ENCODE data around the gene SRGAP1.

The SRGAP1 gene

GRCh38 chr12:64081008-64081404 lies 236.5 kb downstream of the SRGAP1 start:
- no peak for DNase-seq

DNA sequence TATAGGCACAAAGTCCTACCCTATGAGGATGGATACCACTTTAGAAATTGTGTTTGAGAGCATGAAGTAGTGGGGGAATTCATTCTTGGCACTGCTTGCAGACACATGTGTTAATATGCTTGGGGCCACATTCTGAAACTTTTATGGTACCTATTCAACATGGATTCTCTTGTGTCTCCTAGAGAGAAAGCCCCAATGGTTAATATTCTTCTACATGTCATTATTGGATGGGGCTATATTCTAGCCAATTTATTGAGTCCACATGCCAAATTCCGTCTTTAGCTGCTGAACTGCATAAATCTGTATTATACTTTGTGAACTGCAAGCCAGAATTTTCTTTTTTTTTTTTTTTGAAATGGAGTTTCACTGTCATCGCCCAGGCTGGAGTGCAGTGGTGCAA lies 237.6 kb downstream of the SRGAP1 start:
- DNase-seq = no peak

GRCh38 chr12:64082866-64083268 lies 238.4 kb downstream of the SRGAP1 start:
- DNase-seq = no peak

GRCh38 chr12:64083285-64084210 lies 239.0 kb downstream of the SRGAP1 start:
- peak in 52 of 58 donors; percentile 5 to 87 (median 46) for DNase-seq

DNA sequence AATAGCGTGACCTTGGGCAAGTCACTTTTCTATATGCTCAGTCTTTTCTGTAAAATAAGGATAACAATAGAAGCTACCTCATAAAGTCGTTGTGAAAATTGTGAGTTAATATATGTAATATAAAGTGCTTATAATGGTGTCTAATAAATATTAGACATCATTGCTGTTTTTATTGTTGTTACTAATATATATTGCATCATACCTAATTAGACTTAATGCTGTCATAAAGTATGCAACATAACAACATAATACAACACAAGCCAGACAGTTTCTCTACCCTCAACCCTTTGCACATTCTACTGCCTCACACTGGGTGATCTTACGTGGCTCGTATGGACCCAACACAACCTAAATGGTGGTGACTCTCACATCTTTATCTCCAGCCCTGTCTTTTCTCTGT lies 240.7 kb downstream of the SRGAP1 start:
- no peak for DNase-seq

- no peak for DNase-seq
Measured at GRCh38 chr12:64085996-64086395, 241.5 kb downstream of the SRGAP1 start.

DNA sequence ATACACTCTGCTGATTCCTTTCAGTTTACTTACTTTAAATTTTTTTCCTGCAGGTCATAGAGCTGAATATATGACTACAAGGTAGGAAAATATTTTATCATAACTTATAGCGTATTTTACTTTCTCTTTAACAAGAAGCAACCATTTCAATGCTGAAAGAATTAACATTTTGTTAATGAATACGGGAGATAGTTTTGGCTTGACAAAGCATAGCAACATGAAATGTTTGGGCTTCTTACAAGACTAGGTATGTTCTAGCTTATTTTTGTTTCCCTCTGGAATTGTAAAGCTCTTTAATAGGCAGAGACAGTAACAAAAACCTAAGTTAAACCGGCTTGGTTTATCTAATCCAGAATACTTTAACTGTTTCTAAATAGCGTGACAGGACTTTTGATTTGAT lies 242.4 kb downstream of the SRGAP1 start:
- no peak for DNase-seq

DNA sequence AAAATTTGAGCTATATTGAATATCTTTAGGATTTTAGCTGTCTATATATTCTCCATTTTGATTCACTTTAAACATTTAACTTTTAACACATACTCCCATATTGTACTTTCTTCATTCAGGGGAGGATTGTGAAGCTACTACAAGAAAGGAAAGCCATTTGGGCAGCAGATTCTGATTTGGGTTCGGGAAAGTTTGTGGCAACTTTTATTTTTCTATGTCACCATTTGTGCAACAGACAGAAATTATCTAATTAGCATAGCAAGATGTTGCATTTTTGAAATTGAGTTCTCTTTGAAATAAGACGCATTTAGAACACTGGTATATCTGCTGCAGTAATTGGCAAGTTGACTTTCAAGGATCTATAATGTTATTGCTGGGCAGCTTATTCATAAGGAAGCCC lies 243.3 kb downstream of the SRGAP1 start:
- DNase-seq = no peak

GRCh38 chr12:64088431-64089349 lies 244.2 kb downstream of the SRGAP1 start:
- DNase-seq = peak in 9 of 58 donors; percentile 1 to 65 (median 18)

DNA sequence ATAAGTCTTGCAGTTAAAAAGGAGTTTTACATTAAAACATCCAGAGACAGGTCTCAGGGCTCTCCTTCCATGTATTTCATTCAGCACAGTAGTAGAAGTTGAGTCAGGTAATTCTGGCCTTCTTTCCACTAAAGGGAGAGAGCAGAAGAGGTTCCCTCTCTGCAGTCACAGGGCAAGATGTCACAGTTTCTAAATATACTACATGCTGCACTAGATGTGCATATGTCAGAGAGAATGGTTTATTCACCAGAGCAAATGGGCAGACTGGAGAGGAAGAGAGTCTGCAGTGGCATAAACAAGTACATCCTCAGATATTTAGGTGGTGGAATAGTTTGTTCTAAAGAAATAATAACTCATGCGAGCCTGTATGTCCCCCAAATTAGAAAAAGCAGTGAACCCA lies 245.5 kb downstream of the SRGAP1 start:
- peak in 1 of 58 donors; percentile 13 for DNase-seq

DNA sequence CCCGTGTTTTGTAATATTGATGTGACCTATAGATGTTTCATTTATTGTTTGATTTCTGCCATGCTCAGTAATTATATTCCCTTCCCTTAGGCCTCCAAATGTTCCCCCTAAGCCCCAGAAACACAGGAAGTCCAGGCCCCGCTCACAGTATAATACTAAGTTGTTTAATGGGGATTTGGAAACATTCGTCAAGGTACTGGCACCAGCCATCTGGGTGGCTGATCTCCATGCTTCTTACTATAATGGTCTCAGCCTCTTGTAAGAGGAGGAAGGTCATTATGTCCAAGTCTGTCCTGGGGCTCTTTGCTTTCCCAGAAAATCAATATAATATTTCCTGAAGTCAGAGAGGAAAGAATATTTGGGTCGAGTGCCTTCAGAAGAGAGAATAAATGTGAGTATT lies 246.7 kb downstream of the SRGAP1 start:
- DNase-seq = no peak

GRCh38 chr12:64092507-64093196 lies 248.2 kb downstream of the SRGAP1 start:
- DNase-seq = no peak

DNA sequence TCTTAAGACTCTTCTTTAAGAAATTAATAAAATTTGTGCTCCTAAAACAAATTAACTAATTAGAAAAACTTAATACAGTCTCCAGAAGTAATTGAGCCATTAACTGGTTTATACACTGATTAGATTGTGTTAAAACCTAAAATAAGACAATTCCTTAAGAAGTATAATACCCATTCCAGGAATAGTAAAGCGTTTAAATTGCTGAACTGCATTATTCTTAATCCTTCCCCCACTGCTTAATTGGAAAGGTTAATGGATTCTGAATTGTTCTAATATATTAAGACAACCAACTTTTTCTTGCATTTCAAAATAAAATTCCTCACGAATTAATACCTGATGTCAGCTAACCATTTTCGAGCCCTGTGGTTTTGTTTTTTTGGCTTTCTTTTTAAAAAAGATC lies 249.2 kb downstream of the SRGAP1 start:
- DNase-seq = no peak

DNA sequence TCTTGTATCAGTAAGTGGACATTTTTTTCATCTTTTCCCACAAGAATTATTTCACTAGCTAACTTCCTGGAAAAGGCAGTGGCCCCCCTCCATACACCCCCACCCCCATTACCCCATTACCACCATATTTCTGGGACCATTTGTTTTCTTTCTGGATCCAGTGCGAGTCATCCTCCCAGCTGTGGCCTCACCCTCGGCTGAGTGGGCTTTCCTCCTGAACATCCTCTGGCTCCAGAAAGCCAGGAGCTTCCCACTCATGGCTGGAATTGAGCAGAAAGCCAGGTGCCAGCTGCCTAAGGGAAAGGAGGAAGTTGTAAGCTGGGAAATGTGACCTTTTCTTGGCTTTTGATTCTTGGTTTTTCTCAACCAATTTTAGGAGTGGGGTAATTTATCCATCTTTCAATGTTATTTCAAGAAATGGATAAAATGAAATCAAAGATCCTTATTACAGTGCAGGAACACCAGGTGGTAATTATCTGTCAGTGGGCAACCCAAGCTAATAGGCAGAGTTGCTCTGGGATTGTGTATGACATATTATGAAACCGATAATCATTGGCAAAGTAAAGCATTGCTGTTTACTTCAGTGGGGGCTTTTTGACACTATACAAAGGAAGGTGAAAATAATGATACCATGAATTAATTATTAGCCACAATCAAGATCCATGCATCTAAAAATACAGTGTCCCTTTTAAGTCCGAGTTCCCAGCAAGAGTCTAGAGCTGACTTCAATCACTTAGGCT lies 253.0 kb downstream of the SRGAP1 start:
- no peak for DNase-seq

DNA sequence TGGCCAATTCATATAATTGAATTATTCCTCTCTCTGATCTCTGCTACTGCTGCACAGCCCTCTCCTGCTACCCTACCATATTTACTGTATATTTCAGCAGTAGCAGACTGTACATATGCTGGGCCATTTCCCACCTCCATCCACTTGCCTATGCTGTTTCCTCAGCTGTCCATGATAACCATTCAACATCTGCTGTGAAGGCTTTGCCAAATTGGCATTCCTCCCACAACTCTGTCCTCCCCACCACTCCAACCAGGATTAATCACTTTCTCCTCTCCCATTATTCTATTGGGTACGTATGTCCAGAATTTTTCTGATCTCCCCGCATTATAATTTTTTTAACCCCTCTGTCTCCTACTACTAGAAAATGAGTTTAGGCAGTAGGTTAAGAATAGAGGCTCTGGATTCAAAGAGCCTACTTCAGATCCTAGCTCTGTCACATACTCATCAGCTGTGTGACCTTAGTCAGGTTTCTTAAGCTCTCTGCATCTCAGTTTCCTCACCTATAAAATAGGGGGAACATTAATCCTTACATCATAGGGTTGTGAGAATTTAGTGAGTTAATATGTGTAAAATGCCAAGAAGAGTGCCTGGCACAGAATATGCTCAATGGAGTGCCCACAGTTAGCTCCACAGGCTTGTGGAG lies 254.3 kb downstream of the SRGAP1 start:
- DNase-seq = peak in 5 of 58 donors; percentile 1 to 27 (median 5)

- no peak for DNase-seq
Measured at GRCh38 chr12:64099397-64099796, 254.9 kb downstream of the SRGAP1 start.

GRCh38 chr12:64102339-64102738 lies 257.8 kb downstream of the SRGAP1 start:
- no peak for DNase-seq

DNA sequence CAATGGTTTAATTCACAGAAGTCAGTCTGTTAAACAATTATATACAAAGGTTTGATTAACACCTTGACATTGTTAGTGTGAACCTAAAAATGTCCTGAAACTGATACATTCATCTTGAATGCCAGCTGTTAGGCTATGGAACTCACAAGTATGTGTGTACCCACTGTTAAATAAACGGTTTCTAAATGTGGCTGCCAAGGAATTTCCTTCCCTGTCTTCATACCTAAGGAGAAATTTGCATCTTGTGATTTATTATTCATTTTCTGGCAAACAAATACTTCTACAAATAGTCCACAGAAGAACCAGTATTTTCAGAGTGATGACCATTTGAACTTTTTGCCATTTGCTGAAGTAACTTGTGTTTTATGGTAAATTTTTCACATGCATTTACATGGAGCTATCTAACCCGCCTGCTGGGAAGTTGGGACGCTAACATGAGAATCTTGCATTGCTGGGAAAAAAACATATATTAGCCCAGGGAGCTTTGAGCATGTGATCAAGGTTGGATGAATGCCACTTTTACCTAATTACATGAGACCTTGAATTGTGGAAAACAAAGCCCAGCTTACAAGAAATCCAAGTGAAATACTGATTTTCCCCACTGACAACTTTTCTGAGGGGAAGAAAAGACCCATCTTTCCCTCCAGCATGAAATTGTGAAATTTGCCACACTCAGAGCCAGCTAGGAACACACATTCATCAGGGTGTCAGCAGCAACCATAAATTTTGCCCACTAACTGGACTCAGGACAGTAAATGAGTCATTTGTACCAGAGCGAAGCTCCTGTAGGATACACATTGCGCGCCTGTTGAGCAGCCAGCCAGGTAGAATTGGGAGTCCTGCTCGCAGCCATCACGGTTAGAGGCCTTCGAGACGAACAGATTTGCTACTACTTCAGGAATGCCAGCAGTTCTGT lies 259.6 kb downstream of the SRGAP1 start:
- DNase-seq = no peak

DNA sequence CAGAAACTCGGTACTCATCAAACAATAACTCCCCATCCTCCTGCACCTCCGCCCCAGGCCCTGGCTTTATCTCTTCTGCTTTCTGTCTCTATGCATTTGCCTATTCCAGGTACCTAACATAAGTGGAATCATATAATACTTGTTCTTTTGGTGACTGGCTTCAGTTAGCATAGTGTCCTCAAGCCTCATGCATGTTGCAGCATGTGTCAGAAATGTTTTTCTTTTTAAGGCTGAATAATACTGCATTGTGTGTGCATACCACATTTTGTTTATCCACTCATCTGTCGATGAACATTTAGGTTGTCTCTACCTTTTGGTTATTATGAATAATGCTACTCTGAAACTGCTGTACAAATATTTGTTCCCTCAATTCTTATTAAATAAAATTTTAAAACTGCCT lies 260.5 kb downstream of the SRGAP1 start:
- DNase-seq = no peak
